HEK293 (cell line): ENCODE data around the gene HAO2.

Experiments
- KLF17 ChIP-seq: fragments of 450-650 bp; formaldehyde crosslinking; IDR thresholded peaks from 2 replicates; pipeline ENCODE4 v1.5.1; 2016; ENCODE audit warnings: missing biosample characterization, missing genetic modification characterization
- PBX3 ChIP-seq: sonication (generic); formaldehyde crosslinking; IDR thresholded peaks from 2 replicates; pipeline ENCODE4 v1.8.1; 2022; ENCODE audit warnings: mild to moderate bottlenecking, moderate library complexity, missing genetic modification reagents
- ZBTB7A ChIP-seq: fragments of 450-650 bp; formaldehyde crosslinking; IDR thresholded peaks from 2 replicates; pipeline ENCODE4 v1.5.1; 2016; ENCODE audit warnings: low read depth, missing biosample characterization, missing genetic modification characterization
- ZFP41 ChIP-seq: fragments of 450-650 bp; formaldehyde crosslinking; IDR thresholded peaks from 2 replicates; pipeline ENCODE4 v1.5.1; 2016; ENCODE audit warnings: missing biosample characterization, missing genetic modification characterization, borderline replicate concordance
- ZNF157 ChIP-seq: fragments of 450-650 bp; formaldehyde crosslinking; IDR thresholded peaks from 2 replicates; pipeline ENCODE4 v1.5.1; 2016; ENCODE audit warnings: missing biosample characterization, missing genetic modification characterization
- ZNF223 ChIP-seq: fragments of 450-650 bp; formaldehyde crosslinking; IDR thresholded peaks from 2 replicates; pipeline ENCODE4 v1.5.1; 2016; ENCODE audit warnings: missing biosample characterization, missing genetic modification characterization
- ZNF302 ChIP-seq: fragments of 450-650 bp; formaldehyde crosslinking; IDR thresholded peaks from 2 replicates; pipeline ENCODE4 v1.5.1; 2016; ENCODE audit warnings: missing biosample characterization, missing genetic modification characterization, low read depth
- ZNF416 ChIP-seq: fragments of 450-650 bp; formaldehyde crosslinking; IDR thresholded peaks from 2 replicates; pipeline ENCODE4 v1.5.1; 2016; ENCODE audit warnings: missing biosample characterization, missing genetic modification characterization
- ZNF501 ChIP-seq: fragments of 450-650 bp; formaldehyde crosslinking; IDR thresholded peaks from 2 replicates; pipeline ENCODE4 v1.5.1; 2016; ENCODE audit warnings: missing biosample characterization, missing genetic modification characterization
- TF ChIP-seq, protein P1 (sequence below): fragments of 450-650 bp; formaldehyde crosslinking; IDR thresholded peaks from 2 replicates; pipeline ENCODE4 v1.5.1; 2016; ENCODE audit warnings: missing biosample characterization, missing genetic modification characterization
- TF ChIP-seq, protein P2 (sequence below): fragments of 450-650 bp; IDR thresholded peaks from 2 replicates; pipeline ENCODE4 v1.5.1; 2018; ENCODE audit warnings: missing biosample characterization, mild to moderate bottlenecking, missing genetic modification characterization

DNA sequence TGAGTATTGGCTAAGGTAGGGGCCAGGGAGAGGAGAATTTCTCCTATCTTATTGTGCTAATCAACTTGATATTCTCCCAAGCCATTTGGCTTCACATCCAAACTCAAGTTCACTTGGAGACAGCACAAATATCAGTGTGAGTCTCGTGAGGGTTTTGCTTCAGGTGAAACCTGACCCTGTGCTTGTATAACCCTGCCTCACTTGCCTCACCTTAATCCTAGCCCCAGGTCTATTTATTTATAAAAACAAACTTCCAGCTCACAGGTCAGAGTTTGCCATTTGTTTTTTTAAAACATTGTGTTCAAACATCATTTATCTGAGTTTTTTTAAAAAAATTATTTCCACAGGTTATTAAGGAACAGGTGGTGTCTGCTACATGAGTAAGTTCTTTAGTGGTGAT lies 19.9 kb downstream of the HAO2 start:
- TF ChIP-seq KLF17 (tag by site-specific recombination) = no peak
- TF ChIP-seq, protein P1, sequence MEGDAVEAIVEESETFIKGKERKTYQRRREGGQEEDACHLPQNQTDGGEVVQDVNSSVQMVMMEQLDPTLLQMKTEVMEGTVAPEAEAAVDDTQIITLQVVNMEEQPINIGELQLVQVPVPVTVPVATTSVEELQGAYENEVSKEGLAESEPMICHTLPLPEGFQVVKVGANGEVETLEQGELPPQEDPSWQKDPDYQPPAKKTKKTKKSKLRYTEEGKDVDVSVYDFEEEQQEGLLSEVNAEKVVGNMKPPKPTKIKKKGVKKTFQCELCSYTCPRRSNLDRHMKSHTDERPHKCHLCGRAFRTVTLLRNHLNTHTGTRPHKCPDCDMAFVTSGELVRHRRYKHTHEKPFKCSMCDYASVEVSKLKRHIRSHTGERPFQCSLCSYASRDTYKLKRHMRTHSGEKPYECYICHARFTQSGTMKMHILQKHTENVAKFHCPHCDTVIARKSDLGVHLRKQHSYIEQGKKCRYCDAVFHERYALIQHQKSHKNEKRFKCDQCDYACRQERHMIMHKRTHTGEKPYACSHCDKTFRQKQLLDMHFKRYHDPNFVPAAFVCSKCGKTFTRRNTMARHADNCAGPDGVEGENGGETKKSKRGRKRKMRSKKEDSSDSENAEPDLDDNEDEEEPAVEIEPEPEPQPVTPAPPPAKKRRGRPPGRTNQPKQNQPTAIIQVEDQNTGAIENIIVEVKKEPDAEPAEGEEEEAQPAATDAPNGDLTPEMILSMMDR (tag by site-specific recombination) = no peak
- no peak for TF ChIP-seq ZNF302 (tag by site-specific recombination)
- TF ChIP-seq ZNF501 (tag by site-specific recombination) = no peak
- no peak for TF ChIP-seq ZNF416 (tag by site-specific recombination)
- TF ChIP-seq, protein P2, sequence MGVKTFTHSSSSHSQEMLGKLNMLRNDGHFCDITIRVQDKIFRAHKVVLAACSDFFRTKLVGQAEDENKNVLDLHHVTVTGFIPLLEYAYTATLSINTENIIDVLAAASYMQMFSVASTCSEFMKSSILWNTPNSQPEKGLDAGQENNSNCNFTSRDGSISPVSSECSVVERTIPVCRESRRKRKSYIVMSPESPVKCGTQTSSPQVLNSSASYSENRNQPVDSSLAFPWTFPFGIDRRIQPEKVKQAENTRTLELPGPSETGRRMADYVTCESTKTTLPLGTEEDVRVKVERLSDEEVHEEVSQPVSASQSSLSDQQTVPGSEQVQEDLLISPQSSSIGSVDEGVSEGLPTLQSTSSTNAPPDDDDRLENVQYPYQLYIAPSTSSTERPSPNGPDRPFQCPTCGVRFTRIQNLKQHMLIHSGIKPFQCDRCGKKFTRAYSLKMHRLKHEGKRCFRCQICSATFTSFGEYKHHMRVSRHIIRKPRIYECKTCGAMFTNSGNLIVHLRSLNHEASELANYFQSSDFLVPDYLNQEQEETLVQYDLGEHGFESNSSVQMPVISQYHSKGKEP = no peak
- TF ChIP-seq ZNF223 (tag by site-specific recombination) = no peak
- no peak for TF ChIP-seq PBX3 (CRISPR knock-in tag)
- TF ChIP-seq ZBTB7A = no peak
- no peak for TF ChIP-seq ZFP41 (tag by site-specific recombination)
- no peak for TF ChIP-seq ZNF157 (tag by site-specific recombination)
